Transverse colon (tissue), 4 donors: ENCODE results near the gene CNBD2. TPM values are rescaled to one million over a fixed set of nuclear protein-coding genes. Genes with fewer than 3 reads are reported as not detected.
A peak's percentile ranks its signal among the peaks of the same experiment; 100 is the strongest.
"Not testable (repeated sequence)": the region's sequence is repeated elsewhere in the genome, so short reads cannot be mapped to it uniquely, and the experiment has no call there.

Experiments
- DNase-seq: peaks from one replicate; pipeline ENCODE4 v3.0.0-alpha.2; 2019
- H3K27ac ChIP-seq, 4 donors: fragments of 200-600 bp; sonication (generic); 2 replicates each; pipeline ENCODE4 v1.5.1; 2016 to 2018; ENCODE audit warnings: inconsistent platforms in 4 of 4
- H3K27me3 ChIP-seq: fragments of 200-600 bp; sonication (generic); 2 replicates; pipeline ENCODE4 v1.5.1; 2017; ENCODE audit warnings: inconsistent platforms
- H3K36me3 ChIP-seq, 4 donors: fragments of 200-600 bp; sonication (generic); 2 replicates each; pipeline ENCODE4 v1.5.1; 2017 to 2019; ENCODE audit warnings: inconsistent platforms in 4 of 4
- H3K4me1 ChIP-seq, 4 donors: fragments of 200-600 bp; sonication (generic); 2 replicates each; pipeline ENCODE4 v1.5.1; 2017 to 2020; ENCODE audit warnings: inconsistent platforms in 4 of 4
- H3K4me3 ChIP-seq, 4 donors: fragments of 200-600 bp; sonication (generic); 1 replicate in 1 of 4; 2 replicates in 3 of 4; pipeline versions ENCODE4 v1.5.1 to v1.6.1; 2017 to 2019; ENCODE audit warnings: inconsistent platforms in 4 of 4
- H3K9me3 ChIP-seq, 2 donors: fragments of 200-600 bp; sonication (generic); 2 replicates each; pipeline ENCODE4 v1.5.1; 2017 to 2019; ENCODE audit warnings: inconsistent platforms in 2 of 2
- EP300 ChIP-seq: sonication (generic); formaldehyde crosslinking; IDR thresholded peaks from one replicate; pipeline ENCODE4 v1.6.1; 2017; ENCODE audit warnings: antibody characterized with exemption, low read depth
- POLR2A ChIP-seq: fragments of 450-650 bp; IDR thresholded peaks from one replicate; pipeline ENCODE4 v1.6.1; 2016; ENCODE audit warnings: antibody characterized with exemption, mild to moderate bottlenecking, moderate library complexity
- POLR2AphosphoS5 ChIP-seq, 3 donors: sonication (generic); formaldehyde crosslinking; IDR thresholded peaks; one replicate each; pipeline ENCODE4 v1.6.1; 2016; ENCODE audit warnings: antibody characterized with exemption in 3 of 3
- WGBS, 2 donors: methylation state at CpG; one replicate each; pipeline ENCODE4 v1.1.5; 2018; ENCODE audit warnings: low coverage in 1 of 2; 5-methylcytosine and 5-hydroxymethylcytosine counted together
- in situ Hi-C, 4 donors: fragments of 200-750 bp; cut with MboI; loops; one replicate each; pipeline versions ENCODE4 v1.15.0 to v1.15.1; 2017; ENCODE audit warnings: low sequenced_read_pairs in 3 of 4, low pct_ligation_motif_present in 1 of 4, low pct_unique_long_range_greater_than_20kb in 1 of 4
- intact Hi-C: fragments of 100-400 bp; cut with DNase I; formaldehyde crosslinking; loops from one replicate; pipeline ENCODE4 v1.15.1; 2023; ENCODE audit warnings: low total_unique reads
- total RNA-seq, 4 donors: library from RNA; depleted of rRNA; stranded (reverse); fragments of >200 nt; gene quantifications; one replicate each; pipeline ENCODE4 v1.1.0, GENCODE V29; 2016
- TF ChIP-seq, protein P1 (sequence below), 5 experiments: fragments of 200-600 bp in 3 of 5; fragments of 450-650 bp in 2 of 5; sonication (generic) in 3 of 5; IDR thresholded peaks; 1 replicate in 2 of 5; 2 replicates in 3 of 5; pipeline ENCODE4 v1.5.1; 2016 to 2017; ENCODE audit warnings: antibody characterized with exemption in 5 of 5, inconsistent platforms in 3 of 5, mild to moderate bottlenecking in 2 of 5, moderate library complexity in 1 of 5

Gene CNBD2
- total RNA-seq, 4 donors from 2014 or later, result 6.2 to 9.4 (median 7.8) TPM; not detected in 1

DNA sequence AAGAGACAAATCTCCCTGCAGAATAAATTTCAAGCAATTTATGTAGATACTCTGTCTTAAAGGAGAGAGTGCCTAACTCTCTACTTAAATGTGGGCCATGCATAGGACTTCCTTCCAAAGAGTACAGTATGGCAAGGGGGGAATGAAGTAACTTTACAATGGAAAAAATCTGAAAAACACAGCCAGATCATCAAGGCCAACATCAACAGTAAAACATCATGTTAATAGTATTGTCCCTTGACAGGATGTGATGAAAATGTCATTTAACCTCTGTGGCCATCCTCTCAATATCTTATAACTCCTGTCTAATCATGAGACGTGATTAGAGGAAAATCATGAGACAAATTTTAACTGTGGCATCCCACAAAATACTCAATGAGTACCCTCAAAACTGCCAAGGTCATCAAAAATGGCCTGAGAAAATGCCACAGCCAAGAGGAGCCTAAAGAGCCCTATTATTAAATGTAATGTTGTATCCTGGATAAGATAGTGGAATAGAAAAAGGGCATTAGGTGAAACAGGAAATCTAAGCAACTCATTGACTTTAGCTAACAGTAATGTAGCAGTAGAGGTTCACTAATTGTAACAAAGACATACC is 47.5 kb downstream of the CNBD2 start:
- Histone ChIP-seq H3K36me3 (no peaks in the 10 kb centered on the region), H3K27me3 (no peaks in the 10 kb centered on the region), H3K4me3 (no peak overlapping the region), H3K4me1 (peaks cover 5 to 12% (median 9%) of the 10 kb centered on the region in 4 donors), H3K27ac (no peak overlapping the region), H3K9me3 (no peaks in the 10 kb centered on the region)
- TF ChIP-seq POLR2AphosphoS5 (IDR thresholded peaks at IDR 0.05) (no peak), EP300 (no peak), POLR2A (no peak)
- TF ChIP-seq, protein P1, sequence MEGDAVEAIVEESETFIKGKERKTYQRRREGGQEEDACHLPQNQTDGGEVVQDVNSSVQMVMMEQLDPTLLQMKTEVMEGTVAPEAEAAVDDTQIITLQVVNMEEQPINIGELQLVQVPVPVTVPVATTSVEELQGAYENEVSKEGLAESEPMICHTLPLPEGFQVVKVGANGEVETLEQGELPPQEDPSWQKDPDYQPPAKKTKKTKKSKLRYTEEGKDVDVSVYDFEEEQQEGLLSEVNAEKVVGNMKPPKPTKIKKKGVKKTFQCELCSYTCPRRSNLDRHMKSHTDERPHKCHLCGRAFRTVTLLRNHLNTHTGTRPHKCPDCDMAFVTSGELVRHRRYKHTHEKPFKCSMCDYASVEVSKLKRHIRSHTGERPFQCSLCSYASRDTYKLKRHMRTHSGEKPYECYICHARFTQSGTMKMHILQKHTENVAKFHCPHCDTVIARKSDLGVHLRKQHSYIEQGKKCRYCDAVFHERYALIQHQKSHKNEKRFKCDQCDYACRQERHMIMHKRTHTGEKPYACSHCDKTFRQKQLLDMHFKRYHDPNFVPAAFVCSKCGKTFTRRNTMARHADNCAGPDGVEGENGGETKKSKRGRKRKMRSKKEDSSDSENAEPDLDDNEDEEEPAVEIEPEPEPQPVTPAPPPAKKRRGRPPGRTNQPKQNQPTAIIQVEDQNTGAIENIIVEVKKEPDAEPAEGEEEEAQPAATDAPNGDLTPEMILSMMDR (IDR thresholded peaks at IDR 0.05), result no peak
- in situ Hi-C loops, result no loop called here
- DNase-seq, result no peak
- intact Hi-C loops, result no loop called here
- WGBS, 2 donors, result 89% methylated on average over 1 of the region's 1 CpG; no CpG with 5 or more reads in 1 of the 2 donors

DNA sequence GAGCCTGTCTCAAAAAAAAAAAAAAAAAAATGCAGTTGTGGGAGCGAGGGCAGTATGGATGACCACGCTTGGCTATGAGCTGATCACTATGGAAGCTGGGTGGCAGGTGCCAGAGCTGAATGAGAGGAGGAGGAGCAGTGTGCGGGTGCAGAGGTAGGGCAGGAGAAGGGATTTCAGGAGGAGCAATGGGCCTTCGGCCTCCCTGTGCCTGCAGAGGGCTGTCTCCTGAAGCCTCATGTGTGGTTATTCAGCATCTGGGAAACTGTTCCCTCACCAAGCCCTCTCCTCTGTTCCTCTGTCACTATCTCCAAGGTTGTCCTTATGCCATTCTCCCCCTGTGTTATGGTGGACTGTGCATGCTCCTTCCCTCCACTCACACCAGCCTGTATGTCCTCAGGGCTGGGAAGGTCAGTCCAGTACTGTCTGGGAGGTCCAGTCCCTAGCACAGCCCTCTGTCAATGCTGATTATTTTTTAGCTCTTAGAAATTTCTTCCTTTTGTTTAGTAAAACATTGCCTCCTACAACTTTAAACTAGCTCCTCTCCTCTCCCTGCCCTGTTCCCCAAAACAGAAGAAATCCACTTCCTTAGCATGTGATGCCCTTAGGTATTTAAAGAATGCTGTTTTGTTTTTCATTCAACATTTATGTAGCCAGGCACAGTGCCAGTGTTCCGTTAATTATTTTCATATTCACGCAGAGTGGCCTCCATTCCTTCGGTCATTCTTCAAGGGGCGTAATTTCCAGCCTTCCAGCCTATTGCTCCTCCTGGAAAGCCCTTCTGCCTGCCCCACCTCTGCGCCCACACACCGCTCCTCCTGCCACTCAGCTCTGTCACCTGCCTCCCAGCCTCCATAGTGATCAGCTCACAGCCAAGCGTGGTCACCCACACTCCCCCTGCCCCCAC is 48.9 kb downstream of the CNBD2 start:
- intact Hi-C loops, result no loop called here
- Histone ChIP-seq H3K9me3 (no peaks in the 10 kb centered on the region), H3K4me3 (no peak overlapping the region), H3K36me3 (no peaks in the 10 kb centered on the region), H3K4me1 (peaks cover 5 to 12% (median 9%) of the 10 kb centered on the region in 4 donors), H3K27ac (peak overlapping the region in 1 of 4 donors; percentile 16), H3K27me3 (no peaks in the 10 kb centered on the region)
- in situ Hi-C loops, result no loop called here
- WGBS, 2 donors, result 54 to 67% methylated on average over 7 to 11 of the region's 11 CpGs
- TF ChIP-seq, protein P1 (IDR thresholded peaks at IDR 0.05), result no peak
- no peak for TF ChIP-seq POLR2A
- no peak for TF ChIP-seq EP300
- TF ChIP-seq POLR2AphosphoS5 (IDR thresholded peaks at IDR 0.05), result no peak
- no peak for DNase-seq

DNA sequence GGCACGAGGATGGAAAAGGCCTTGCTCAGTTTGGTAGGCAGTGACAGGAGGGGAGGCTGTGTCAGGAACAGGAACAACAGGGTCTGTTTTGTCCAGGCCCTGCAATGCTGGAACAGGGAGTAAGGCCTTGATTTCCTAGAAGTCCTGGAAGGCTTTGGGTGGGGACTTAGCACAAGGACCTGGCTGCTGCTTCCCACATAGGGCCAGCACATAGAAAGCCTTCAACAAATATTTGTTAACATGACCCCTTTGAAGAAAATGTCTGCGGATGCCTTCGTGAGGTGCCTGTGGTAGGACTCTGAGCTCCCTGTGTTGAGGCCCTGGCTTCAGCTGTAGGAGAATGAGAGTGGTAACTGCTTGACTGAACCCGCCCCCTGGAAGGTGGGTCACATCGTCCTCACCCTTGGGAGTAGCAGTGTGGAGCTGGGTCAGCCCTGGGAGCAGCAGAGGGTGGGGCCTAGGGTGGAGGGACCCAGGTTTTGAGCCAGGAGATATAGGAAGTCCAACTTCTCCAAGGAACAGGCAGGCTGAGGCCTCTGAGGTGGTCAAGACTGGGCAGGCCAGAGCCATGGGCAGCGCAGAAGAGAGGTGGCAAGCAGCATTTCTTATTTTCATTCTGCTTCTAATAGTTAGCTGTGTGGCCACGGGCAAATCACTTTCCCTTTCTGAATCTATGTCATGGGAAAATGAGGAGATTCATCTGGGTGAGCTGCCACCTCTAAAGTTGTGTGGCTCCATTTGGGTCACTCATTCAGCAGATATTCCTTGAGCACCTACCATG is 50.0 kb downstream of the CNBD2 start:
- intact Hi-C loops, result no loop called here
- in situ Hi-C loops, result no loop called here
- TF ChIP-seq, protein P1 (IDR thresholded peaks at IDR 0.05), result no peak
- TF ChIP-seq POLR2AphosphoS5 (IDR thresholded peaks at IDR 0.05), result no peak
- no peak for TF ChIP-seq EP300
- no peaks in the 10 kb centered on the region for H3K9me3 ChIP-seq
- peaks cover 5 to 12% (median 9%) of the 10 kb centered on the region in 4 donors for H3K4me1 ChIP-seq
- peak; percentile 16 for DNase-seq
- H3K4me3 ChIP-seq, result no peak overlapping the region
- H3K27ac ChIP-seq, result peak overlapping the region in 1 of 4 donors; percentile 16
- H3K27me3 ChIP-seq, result no peaks in the 10 kb centered on the region
- no peaks in the 10 kb centered on the region for H3K36me3 ChIP-seq
- WGBS, 2 donors, result 84% methylated on average over 7 of the region's 7 CpGs; no CpG with 5 or more reads in 1 of the 2 donors

DNA sequence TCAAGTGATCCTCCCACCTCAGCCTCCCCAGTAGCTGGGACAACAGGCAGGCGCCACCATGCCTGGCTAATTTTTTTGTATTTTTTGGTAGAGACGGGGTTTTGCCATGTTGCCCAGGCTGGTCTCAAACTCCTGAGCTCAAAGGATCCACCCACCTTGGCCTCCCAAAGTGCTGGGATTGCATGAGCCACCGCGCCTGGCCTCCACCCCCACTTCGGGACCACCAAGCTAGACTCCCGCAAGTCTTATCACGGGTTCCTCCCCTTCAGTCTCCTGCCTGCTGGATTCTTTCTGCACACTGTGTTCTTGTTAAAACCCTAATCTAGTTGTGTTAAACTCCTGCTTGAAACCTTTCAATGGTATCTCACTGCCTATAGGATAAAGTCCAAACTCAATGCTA is 57.7 kb downstream of the CNBD2 start:
- DNase-seq, H3K4me1 ChIP-seq, in situ Hi-C loops, intact Hi-C loops, H3K36me3 ChIP-seq, H3K9me3 ChIP-seq, H3K4me3 ChIP-seq, H3K27me3 ChIP-seq, H3K27ac ChIP-seq: not testable (repeated sequence)
- 86 to 87% methylated on average over 6 to 7 of the region's 7 CpGs for WGBS, 2 donors
